ENCODE data around the gene BMP2K. TPM values are rescaled to one million over a fixed set of nuclear protein-coding genes. Genes with fewer than 3 reads are reported as not detected.

BMP2K gene
- total and polyA plus RNA-seq, 2 experiments from 2014 or later = 8.2 to 32.5 TPM

DNA sequence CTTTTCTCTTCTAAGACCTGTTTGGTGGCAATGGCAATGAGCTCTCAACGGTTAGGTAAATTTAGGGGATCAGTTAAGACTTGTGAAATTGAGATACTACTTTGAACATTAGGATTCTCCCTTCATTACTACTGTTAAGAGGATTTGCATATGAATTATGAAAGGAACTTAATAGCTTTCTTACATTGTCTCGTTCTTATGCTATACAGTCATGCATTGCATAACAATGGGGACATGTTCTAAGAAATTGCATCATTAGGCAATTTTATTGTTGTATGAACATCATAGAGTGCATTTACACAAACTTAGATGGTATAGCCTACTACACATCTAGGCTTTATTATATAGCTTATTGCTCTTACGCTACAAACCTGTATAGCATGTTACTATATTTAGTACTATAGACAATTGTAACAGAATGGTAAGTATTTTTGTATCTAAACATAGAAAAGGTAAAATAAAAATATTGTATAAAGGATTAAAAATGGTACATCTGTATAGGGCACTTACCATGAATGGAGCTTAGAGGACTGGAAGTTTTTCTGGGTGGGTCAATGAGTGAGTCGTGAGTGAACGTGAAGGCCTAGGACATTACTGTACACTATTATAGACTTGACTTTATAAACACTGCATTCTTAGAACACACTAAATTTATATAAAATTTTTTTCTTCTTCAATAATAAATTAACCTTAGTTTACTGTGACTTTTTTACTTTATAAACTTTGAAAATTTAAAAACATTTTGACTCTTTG, 100.6 kb downstream of the BMP2K start:
- Mint-ChIP-seq H3K4me1 (peaks cover 15% of the 10 kb centered on the region), H3K27ac (peak overlapping the region; percentile 22; the same call in 1 of the 2 replicates), H3K27me3 (ENCODE audit: insufficient read depth, low read depth, poor library complexity) (no peaks in the 10 kb centered on the region), H3K9me3 (no peaks in the 10 kb centered on the region), H3K36me3 (ENCODE audit: low read depth) (peaks cover 19% of the 10 kb centered on the region; the same call in 2 of the 3 replicates), H3K4me3 (no peak overlapping the region)
- ATAC-seq (no peak), DNase-seq (ENCODE audit: low spot score) (no peak)
- Histone ChIP-seq H3K4me3 (no peak overlapping the region), H4K20me1 (replicated peaks; ENCODE audit: insufficient read depth) (no peaks in the 10 kb centered on the region), H3K27me3 (ENCODE audit: insufficient read depth) (no peaks in the 10 kb centered on the region), H3K36me3 (ENCODE audit: insufficient read depth) (peaks cover 9% of the 10 kb centered on the region; the same call in 1 of the 2 replicates), H3K4me1 (ENCODE audit: insufficient read depth) (peaks cover 19% of the 10 kb centered on the region), H3K4me2 (peak overlapping the region; percentile 3; the same call in 1 of the 2 replicates), H3K79me2 (replicated peaks; ENCODE audit: insufficient read depth) (no peaks in the 10 kb centered on the region), H3F3A (replicated peaks; ENCODE audit: low read depth) (no peaks in the 10 kb centered on the region), H2AFZ (no peak overlapping the region), H3K9me2 (ENCODE audit: insufficient read depth) (no peaks in the 10 kb centered on the region), H3K27ac (ENCODE audit: low read depth) (no peak overlapping the region)
- no peak for TF ChIP-seq EZH2 (IDR thresholded peaks at IDR 0.05; ENCODE audit: low read depth, unreplicated experiment)
- peak; percentile 67; the same call in 1 of the 2 replicates for TF ChIP-seq NANOG (IDR thresholded peaks at IDR 0.05; ENCODE audit: borderline replicate concordance)

DNA sequence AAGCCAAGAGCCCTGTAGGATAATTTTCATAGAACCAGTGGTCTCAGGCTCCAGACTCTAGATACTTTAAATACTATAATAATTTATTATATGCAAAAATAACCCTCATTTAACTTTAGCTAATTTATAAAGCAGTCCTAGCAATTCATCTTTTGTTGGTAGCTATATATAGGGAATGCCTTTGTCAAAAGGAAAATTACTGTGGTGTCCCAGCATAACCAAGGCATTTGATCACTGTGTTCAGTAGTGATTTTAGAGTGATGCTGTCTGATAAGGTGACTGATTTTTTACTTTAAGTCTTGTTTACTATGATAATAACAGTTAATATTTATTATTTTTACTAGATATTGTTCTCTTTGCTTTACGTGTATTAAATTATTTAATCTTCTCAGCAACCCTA, 101.9 kb downstream of the BMP2K start:
- H3K27ac Mint-ChIP-seq = no peak overlapping the region
- H3F3A ChIP-seq (replicated peaks; ENCODE audit: low read depth) = no peaks in the 10 kb centered on the region
- ATAC-seq = no peak
- H3K27ac ChIP-seq (ENCODE audit: low read depth) = no peak overlapping the region
- H2AFZ ChIP-seq = no peak overlapping the region
- no peak overlapping the region for H3K4me2 ChIP-seq
- H3K36me3 Mint-ChIP-seq (ENCODE audit: low read depth) = peaks cover 6% of the 10 kb centered on the region; the same call in 2 of the 3 replicates
- peaks cover 15% of the 10 kb centered on the region for H3K4me1 Mint-ChIP-seq
- DNase-seq (ENCODE audit: low spot score) = no peak
- H3K36me3 ChIP-seq (ENCODE audit: insufficient read depth) = peaks cover 1% of the 10 kb centered on the region; the same call in 1 of the 2 replicates
- no peaks in the 10 kb centered on the region for H3K79me2 ChIP-seq (replicated peaks; ENCODE audit: insufficient read depth)
- no peak overlapping the region for H3K4me3 Mint-ChIP-seq
- H3K4me1 ChIP-seq (ENCODE audit: insufficient read depth) = peaks cover 19% of the 10 kb centered on the region
- H3K9me3 Mint-ChIP-seq = no peaks in the 10 kb centered on the region
- no peaks in the 10 kb centered on the region for H4K20me1 ChIP-seq (replicated peaks; ENCODE audit: insufficient read depth)
- no peak overlapping the region for H3K4me3 ChIP-seq
- no peaks in the 10 kb centered on the region for H3K27me3 Mint-ChIP-seq (ENCODE audit: insufficient read depth, low read depth, poor library complexity)
- no peaks in the 10 kb centered on the region for H3K27me3 ChIP-seq (ENCODE audit: insufficient read depth)
- no peaks in the 10 kb centered on the region for H3K9me2 ChIP-seq (ENCODE audit: insufficient read depth)
- TF ChIP-seq ZNF331 (CRISPR knock-in tag; IDR thresholded peaks at IDR 0.05; ENCODE audit: low read depth) = no peak
- no peak for TF ChIP-seq ZNF114 (CRISPR knock-in tag; IDR thresholded peaks at IDR 0.05)
- TF ChIP-seq, protein P1, sequence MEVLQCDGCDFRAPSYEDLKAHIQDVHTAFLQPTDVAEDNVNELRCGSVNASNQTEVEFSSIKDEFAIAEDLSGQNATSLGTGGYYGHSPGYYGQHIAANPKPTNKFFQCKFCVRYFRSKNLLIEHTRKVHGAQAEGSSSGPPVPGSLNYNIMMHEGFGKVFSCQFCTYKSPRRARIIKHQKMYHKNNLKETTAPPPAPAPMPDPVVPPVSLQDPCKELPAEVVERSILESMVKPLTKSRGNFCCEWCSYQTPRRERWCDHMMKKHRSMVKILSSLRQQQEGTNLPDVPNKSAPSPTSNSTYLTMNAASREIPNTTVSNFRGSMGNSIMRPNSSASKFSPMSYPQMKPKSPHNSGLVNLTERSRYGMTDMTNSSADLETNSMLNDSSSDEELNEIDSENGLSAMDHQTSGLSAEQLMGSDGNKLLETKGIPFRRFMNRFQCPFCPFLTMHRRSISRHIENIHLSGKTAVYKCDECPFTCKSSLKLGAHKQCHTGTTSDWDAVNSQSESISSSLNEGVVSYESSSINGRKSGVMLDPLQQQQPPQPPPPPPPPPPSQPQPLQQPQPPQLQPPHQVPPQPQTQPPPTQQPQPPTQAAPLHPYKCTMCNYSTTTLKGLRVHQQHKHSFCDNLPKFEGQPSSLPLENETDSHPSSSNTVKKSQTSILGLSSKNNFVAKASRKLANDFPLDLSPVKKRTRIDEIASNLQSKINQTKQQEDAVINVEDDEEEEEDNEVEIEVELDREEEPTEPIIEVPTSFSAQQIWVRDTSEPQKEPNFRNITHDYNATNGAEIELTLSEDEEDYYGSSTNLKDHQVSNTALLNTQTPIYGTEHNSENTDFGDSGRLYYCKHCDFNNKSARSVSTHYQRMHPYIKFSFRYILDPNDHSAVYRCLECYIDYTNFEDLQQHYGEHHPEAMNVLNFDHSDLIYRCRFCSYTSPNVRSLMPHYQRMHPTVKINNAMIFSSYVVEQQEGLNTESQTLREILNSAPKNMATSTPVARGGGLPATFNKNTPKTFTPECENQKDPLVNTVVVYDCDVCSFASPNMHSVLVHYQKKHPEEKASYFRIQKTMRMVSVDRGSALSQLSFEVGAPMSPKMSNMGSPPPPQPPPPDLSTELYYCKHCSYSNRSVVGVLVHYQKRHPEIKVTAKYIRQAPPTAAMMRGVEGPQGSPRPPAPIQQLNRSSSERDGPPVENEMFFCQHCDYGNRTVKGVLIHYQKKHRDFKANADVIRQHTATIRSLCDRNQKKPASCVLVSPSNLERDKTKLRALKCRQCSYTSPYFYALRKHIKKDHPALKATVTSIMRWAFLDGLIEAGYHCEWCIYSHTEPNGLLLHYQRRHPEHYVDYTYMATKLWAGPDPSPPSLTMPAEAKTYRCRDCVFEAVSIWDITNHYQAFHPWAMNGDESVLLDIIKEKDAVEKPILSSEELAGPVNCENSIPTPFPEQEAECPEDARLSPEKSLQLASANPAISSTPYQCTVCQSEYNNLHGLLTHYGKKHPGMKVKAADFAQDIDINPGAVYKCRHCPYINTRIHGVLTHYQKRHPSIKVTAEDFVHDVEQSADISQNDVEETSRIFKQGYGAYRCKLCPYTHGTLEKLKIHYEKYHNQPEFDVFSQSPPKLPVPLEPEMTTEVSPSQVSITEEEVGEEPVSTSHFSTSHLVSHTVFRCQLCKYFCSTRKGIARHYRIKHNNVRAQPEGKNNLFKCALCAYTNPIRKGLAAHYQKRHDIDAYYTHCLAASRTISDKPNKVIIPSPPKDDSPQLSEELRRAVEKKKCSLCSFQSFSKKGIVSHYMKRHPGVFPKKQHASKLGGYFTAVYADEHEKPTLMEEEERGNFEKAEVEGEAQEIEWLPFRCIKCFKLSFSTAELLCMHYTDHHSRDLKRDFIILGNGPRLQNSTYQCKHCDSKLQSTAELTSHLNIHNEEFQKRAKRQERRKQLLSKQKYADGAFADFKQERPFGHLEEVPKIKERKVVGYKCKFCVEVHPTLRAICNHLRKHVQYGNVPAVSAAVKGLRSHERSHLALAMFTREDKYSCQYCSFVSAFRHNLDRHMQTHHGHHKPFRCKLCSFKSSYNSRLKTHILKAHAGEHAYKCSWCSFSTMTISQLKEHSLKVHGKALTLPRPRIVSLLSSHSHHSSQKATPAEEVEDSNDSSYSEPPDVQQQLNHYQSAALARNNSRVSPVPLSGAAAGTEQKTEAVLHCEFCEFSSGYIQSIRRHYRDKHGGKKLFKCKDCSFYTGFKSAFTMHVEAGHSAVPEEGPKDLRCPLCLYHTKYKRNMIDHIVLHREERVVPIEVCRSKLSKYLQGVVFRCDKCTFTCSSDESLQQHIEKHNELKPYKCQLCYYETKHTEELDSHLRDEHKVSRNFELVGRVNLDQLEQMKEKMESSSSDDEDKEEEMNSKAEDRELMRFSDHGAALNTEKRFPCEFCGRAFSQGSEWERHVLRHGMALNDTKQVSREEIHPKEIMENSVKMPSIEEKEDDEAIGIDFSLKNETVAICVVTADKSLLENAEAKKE (CRISPR knock-in tag; IDR thresholded peaks at IDR 0.05) = no peak
- no peak for TF ChIP-seq NANOG (IDR thresholded peaks at IDR 0.05; ENCODE audit: borderline replicate concordance)
- no peak for TF ChIP-seq EZH2 (IDR thresholded peaks at IDR 0.05; ENCODE audit: low read depth, unreplicated experiment)
- TF ChIP-seq CREB1 (CRISPR knock-in tag; IDR thresholded peaks at IDR 0.05; ENCODE audit: low read depth) = no peak
- TF ChIP-seq EZH2phosphoT487 (IDR thresholded peaks at IDR 0.05; ENCODE audit: unreplicated experiment) = no peak
- TF ChIP-seq, protein P2, sequence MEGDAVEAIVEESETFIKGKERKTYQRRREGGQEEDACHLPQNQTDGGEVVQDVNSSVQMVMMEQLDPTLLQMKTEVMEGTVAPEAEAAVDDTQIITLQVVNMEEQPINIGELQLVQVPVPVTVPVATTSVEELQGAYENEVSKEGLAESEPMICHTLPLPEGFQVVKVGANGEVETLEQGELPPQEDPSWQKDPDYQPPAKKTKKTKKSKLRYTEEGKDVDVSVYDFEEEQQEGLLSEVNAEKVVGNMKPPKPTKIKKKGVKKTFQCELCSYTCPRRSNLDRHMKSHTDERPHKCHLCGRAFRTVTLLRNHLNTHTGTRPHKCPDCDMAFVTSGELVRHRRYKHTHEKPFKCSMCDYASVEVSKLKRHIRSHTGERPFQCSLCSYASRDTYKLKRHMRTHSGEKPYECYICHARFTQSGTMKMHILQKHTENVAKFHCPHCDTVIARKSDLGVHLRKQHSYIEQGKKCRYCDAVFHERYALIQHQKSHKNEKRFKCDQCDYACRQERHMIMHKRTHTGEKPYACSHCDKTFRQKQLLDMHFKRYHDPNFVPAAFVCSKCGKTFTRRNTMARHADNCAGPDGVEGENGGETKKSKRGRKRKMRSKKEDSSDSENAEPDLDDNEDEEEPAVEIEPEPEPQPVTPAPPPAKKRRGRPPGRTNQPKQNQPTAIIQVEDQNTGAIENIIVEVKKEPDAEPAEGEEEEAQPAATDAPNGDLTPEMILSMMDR (conservative IDR thresholded peaks at IDR 0.05; ENCODE audit: low read depth in 2 of 2) = no peak
- TF ChIP-seq POLR2AphosphoS5 (IDR thresholded peaks at IDR 0.05; ENCODE audit: low read depth) = no peak
- no peak for TF ChIP-seq STAT1 (IDR thresholded peaks at IDR 0.05; ENCODE audit: unreplicated experiment)
- TF ChIP-seq JUNB (IDR thresholded peaks at IDR 0.05; ENCODE audit: unreplicated experiment) = no peak
- TF ChIP-seq, protein P3, sequence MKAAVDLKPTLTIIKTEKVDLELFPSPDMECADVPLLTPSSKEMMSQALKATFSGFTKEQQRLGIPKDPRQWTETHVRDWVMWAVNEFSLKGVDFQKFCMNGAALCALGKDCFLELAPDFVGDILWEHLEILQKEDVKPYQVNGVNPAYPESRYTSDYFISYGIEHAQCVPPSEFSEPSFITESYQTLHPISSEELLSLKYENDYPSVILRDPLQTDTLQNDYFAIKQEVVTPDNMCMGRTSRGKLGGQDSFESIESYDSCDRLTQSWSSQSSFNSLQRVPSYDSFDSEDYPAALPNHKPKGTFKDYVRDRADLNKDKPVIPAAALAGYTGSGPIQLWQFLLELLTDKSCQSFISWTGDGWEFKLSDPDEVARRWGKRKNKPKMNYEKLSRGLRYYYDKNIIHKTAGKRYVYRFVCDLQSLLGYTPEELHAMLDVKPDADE (IDR thresholded peaks at IDR 0.05) = no peak

Measured in GM23338 (cell line).